ENCODE measurements around the gene FCSK. TPM values are rescaled to one million over a fixed set of nuclear protein-coding genes. Genes with fewer than 3 reads are reported as not detected.
"Not testable (repeated sequence)": the region's sequence is repeated elsewhere in the genome, so short reads cannot be mapped to it uniquely, and the experiment has no call there.

The FCSK gene
- total RNA-seq, 1 experiment from 2014 or later = 6.4 TPM

DNA sequence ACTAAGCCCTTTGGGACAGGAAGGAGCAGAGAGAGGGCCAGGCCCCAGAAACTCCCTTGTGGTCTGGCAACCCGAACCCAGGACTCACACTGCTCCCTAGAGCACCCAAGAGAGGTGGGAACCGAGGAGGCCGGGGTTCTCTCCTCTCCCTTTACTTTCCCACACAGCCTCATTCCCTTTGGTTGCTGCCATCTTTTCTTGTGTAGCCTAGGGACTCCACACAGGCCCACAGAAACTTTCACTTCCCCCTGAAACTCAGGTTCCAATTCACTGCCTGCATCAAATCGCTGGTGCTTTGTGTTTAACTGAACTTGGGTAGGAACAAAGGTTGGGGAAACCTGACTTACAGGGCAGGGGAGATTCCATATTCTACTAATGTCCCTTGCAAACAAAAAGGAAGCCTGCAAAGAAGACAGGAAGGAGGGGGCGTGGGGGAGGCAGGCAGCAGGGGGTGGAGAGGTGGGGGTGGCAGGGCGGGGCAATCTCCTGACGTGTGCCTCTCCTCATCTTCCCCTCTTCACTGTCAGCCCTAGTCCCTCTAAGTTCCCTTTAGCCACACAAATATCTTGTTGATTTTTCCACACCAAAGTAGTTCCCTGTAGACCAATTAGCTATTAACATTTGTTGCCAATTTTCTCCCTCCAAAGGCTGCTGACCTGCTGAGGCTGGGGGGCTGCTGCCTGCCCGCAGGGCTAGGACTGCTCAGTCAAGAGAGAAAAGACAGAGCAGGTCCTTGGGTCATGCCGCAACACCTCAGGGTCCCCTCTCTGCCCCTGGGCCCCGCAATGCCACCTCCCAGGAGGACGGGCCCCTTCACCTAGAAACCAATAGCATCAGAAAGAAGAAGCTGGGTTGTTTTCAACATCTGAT is 23.5 kb upstream of the FCSK start:
- no peak for DNase-seq (ENCODE audit: low read depth)

DNA sequence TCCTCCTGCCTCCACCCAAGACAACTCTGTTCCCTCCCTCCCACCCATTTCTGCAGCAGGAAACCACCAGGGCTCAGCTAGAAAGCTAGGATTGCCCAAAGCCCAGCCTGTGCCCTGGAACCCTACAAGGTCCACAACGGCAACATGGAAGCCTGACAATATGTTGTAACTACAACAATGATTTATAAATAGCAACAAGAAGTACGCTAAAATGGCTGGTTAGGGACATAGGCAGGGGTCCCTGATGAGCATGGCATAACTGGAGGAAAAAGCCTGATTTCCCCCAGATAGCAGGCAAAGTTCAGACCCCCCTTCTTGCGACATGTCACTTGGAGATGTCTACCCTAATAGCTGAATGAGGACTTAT is 22.1 kb upstream of the FCSK start:
- DNase-seq (ENCODE audit: low read depth) = no peak

DNA sequence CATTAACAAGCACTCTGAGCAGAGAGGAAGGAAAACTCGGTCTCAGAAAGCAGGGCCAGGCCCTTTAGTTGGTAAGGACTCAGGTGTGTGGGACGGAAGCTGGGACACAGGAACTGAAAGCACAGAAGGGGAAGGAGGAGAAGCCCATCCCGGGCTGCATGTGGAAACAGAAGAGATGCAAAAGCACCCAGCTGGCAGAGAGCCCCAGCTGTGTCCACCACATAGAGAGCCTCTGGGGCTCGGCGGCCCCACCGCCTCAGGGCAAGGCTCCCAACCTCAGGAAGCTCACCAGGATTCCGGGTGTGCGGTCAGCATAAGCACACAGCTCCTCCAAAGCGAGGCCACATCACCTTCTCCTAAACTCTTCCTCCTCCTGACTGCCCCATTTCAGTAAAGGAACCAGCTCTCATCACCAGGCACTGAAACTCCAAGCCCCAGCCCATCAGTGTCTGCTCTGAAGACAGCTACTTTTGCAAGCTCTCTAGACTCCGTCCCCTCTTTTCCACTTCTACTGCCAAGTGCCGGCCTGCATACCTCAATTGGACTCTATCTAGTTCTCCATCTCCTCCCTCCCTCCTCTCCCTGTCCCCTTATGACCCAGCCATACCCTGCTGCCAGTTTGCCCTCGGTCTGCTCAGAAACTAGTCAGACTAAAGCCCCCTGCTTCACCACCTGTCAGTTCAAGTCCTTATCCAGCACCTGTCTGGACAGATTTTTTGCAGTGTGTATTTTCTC is 21.5 kb upstream of the FCSK start:
- DNase-seq (ENCODE audit: low read depth) = peak; percentile 90

DNA sequence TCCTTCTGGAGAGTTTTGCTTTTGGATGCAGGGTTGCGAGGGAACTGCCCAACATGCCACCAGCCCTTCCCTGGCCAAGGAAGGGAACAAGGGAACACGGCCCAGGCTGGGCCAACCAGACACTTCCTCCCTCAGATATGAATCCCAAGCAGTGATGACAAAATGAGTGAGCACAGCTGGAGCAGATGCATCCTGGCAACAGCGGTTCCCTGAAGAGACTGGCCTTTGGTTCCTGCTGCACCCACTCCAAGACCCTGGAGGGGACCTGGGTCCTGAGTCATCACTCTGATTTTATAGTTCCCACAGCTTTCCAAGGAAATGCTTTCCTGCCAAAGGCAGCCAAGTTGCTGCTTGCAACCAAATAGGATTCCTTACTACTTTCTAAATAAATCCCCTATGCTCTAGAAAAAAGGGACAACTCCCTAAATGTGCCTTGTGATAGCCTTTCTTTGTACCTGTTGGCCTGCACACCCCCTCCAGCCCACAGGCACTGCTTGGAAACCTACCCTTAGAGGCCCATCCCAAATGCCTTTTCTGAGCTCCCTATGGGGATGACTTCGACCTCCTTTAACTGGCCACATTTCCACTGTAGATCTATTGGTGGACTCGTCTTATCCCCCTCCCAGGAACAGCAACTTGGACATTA is 20.8 kb upstream of the FCSK start:
- peak; percentile 97 for DNase-seq (ENCODE audit: low read depth)

DNA sequence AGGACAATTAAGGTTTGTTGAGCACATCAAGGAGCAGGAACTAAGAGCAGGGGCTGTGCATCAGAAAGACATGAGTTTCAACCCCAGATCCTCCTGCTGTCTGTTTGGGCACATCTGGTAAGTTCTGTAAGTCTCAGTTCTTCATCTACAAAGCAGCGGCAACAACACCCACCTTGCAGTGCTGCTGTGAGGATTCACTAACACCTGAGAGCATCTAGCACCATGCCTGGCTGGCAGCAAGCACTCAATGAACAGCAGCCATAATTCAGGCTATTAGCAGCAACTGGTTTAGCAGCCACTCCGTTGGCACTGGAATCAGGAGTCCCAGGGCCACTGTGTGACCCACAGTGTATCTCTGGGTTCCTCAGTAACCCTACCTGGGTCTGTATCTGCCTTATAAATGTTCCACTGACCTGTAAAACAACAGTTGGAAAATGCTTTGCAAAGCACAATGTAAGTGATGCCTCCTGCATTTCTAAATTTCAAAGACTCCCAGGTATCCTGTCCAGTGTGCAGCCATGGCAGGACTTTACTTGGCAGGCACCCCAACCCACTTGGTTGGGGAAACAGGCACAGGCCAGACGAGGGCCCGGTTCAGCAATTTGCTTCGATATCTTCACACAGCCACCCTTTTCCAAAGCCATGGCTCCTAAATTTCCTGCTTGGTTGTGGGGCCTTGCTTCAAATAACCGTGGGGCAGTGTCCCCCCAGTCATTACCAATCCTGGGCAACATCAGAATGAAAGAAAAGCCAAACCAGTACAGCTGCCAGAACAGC is 19.7 kb upstream of the FCSK start:
- DNase-seq (ENCODE audit: low read depth) = no peak

DNA sequence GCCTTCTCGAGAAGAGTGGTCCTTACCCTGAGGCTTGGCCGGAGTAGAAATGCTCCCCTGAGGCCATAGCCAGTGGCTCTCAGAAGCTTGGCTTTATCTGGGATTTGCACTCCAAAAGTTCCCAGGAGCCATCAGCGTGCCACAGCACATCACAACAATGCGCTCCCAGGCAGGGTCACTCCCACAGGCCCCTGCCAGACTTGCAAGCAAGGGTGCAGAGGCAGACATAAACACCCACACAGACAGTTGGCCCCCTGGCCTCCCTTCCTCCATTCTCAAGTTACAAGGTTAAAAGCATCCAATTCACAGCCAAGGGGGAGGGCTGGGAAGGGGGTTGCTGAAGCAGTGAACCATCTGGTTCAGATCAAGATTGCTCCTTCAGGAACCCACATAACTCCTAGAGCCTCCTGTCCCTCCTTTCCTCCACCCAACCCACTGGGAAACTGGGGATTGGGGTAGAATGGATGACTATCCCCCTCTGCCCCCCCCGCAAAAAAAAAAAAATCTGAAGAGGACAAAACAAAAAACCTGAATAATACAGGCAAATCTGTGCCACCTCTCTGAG is 17.3 kb upstream of the FCSK start:
- DNase-seq (ENCODE audit: low read depth) = peak; percentile 97

DNA sequence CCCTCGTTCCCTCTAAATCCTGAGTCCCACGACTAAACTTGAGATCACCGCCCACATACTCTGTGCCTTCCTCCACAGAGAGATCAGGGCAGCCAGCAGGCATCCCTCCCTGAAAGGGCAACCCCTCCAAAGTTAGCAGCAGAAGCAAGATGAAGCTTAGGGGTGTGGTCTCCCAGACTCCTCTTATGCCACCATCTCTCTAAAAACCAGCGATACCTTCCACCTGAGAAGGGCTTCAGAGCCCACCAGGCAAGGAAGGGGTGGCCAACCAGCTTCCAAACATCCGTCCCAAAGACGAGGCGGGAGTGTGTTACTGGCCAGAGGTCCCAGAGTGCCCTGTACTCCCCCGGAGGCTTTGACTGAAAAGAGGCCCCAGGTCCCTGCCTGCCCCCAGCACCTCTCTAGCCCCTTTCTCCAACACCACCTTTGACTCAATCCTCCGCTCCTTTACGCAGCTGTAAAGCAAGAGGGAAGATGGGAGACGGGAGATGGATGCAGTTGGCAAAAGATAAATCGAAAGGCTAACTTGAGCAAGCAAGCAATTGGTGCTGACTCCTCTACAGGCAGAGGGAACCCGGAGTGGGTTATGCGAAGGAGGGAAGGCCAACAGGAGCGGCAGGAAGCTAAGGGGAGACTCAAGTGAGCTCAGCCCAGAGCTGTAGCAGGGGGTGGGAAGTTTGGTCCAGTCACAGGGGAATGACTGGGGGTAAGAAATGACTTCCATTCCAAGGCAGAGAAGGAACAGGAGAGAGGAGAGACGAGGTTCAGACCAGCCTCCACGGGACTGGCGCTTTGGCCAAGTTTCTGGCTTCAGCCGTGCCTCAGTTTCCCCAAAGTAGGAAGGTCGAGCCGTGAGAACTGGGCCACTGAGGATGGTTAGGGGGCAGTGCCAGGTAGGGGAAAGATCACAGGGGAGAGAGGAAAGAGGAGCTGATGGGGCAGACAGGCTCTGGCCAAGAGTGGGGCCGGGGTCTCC is 16.5 kb upstream of the FCSK start:
- DNase-seq (ENCODE audit: low read depth) = peak; percentile 58

DNA sequence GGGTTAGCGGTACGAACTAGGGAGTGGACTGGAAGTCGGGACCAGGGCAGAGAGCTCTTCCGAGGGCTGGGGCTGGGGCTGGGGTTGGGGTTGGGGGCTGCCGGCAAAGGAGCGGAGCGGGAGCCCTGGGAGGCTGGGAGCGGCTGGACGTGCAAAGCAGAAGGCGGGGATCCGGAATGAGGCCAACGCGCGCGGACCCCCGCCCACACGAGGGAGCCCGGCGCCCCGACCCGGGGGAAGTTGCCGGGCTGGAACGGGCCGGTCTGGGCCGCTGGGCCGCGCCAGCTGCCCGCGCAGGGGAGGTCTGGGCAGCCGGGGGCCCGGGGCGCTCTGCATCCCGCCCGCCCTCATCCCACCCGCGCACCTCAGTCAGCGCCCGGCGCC is 15.8 kb upstream of the FCSK start:
- no peak for DNase-seq (ENCODE audit: low read depth)

DNA sequence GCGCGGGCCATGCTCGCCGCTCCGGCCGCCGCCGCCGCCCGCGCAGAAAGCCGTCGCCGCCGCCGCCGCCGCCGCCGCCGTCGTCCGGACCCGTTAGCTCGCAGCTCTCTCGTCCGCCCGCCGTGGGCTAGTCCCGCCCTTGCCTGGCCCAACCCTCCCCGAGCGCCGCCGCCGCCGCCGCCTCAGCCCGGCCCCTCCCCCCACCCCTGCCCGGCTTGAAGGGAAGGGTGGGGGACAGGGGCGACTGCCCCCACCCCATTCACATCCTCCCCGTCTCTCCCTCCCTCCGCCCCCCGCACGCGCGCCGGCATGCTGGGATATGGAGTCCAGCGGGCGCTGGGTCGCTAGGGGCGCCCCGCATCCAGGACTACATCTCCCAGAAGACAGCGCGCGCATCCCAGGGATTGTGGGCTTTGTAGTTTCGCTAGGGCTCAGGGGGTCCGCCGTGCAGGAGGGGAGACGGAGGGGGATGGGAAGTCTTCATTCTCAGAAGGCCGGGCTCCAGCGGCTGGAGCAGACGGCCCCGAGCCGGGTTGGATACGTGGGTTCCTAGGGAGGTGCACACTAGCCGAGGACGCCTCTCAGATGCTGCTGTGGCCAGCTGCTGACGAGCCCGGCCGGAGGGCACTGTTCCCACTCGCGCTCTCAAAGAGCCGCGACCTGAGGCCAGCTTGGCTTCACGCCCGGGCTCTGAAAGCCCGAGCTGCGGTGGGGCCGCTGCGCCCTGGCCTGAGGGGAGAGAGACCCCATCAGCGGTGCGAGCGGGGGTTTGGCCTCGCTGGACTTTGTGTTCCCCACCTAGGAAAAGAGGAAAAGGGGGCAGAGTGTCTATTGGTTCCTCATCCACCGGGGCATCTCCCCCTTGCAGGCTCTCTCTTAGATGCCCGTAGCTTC is 15.2 kb upstream of the FCSK start, which contains the start of gene ST3GAL2:
Gene ST3GAL2 (minus strand): TSS at position 132 of the 894 bp plus-strand sequence. CDS start 40,570 bp downstream, outside the sequence.
- peak; percentile 93 for DNase-seq (ENCODE audit: low read depth)

DNA sequence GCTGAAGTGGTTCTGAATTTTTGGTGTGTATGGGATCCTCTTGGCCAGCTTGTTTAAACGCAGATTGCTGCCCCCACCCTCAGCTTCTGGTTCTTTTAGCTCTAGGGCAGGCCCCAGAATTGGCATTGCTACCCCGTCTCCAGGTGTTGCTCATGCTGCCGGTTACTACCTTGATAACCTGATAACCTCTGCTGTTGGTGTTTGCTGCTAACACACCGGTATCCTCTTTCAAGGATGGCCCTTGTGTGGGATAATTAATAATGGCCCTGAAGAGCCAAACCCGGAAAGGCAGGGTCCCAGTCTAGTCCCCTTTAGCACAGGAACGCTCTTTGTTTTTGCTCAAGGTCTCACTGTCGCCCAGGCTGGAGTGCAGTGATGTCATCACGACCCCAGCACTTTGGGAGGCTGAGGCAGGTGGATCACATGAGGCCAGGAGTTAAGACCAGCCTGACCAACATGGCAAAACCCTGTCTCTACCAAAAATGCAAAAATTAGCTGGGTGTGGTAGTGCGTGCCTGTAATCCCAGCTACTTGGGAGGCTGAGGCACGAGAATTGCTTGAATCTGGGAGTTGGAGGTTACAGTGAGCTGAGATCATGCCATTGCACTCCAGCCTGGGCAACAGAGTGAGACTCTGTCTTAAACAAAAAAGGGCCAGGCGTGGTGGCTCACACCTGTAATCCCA is 14.2 kb upstream of the FCSK start:
- DNase-seq (ENCODE audit: low read depth) = no peak

DNA sequence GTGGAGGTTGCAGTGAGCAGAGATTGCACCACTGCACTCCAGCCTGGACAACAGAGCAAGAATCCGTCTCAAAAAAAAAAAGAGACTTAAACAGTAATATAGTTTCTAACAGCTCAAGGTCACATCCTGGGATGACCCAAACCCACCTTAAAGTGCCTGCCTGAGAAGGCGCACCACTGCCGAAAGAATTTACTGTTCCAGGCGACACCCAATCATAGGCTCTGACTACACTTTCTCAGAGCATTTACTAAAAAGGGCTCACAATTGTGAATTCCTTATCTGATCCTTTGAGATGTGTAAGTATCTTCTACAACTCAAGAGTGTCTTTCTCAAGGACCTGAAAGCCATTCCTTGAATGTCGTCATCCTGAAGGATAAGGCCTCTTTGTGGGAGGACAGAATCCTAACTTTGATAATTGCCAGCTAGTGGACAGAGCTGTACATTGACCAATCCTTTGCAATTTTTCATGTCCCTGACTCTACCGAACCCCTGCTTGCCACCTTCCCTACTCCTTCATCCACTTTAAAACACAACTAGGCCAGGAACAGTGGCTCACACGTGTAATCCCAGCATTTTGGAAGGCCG is 12.9 kb upstream of the FCSK start:
- DNase-seq (ENCODE audit: low read depth) = no peak

DNA sequence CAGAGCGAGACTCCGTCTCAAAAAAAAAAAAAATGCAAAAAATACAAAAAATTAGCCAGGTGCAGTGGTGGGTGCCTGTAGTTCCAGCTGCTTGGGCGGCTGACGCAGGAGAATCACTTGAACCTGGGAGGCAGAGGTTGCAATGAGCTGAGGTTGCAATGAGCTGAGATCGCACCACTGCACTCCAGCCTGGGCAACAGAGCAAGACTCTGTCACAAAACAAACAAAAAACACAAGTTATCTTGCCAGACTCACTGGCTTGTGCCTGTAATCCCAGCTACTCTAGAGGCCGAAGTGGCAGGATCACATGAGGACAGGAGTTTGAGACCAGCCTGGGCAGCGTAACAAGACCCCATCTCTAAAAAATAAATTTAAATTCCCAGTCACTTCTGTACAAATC is 12.1 kb upstream of the FCSK start:
- DNase-seq (ENCODE audit: low read depth) = no peak

DNA sequence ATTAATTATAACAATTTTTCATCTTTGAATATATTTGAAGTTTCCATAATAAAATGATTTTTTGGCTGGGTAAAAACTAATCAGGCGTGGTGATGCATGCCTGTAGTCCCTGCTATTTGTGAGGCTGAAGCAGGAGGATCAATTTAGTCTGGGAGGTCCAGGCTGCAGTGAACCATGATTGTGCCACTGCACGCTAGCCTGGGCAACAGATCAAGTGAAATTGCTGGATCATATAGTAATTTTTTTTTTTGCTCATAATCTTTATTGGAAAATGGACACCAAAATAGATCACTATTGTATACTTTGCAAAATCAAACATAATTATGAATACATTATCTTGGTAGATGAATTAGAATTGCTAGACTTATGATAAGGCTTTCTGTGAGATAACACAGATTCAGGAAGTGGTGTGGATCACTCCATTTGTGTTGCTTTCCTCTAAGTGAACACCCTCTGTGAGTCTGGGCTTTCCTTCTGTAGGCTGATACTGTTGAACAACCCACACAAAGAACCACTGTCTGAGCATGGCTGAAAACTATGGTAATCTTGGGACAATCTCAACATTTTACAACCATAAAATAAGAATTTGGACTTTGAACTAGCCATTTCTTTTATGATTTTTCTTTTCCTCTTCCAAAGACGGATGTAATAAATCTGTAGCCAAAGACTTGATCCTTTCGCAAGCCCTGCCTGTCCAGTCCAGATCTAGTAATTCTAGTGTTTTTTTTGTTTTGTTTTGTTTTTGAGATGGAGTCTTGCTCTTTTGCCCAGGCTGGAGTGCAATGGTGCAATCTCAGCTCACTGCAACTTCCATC is 9.9 kb upstream of the FCSK start:
- DNase-seq (ENCODE audit: low read depth) = no peak

DNA sequence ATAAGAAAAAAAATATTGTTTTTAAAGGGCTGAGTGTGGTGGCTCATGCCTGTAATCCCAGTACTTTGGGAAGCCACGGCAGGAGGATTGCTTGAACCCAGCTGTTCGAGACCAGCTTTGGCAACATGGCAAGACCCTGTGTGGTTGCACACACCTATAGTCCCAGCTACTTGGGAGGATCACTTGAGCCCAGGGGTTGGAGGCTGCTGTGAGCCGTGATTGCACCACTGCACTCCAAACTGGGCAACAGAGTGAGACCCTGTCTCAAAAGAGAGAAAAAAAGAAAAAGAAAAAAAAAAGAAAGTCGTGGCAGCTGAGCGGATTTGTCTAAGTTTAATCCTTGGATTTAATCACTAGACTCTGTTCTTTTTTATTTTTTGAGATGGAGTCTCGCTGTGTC is 6.3 kb upstream of the FCSK start:
- no peak for DNase-seq (ENCODE audit: low read depth)

DNA sequence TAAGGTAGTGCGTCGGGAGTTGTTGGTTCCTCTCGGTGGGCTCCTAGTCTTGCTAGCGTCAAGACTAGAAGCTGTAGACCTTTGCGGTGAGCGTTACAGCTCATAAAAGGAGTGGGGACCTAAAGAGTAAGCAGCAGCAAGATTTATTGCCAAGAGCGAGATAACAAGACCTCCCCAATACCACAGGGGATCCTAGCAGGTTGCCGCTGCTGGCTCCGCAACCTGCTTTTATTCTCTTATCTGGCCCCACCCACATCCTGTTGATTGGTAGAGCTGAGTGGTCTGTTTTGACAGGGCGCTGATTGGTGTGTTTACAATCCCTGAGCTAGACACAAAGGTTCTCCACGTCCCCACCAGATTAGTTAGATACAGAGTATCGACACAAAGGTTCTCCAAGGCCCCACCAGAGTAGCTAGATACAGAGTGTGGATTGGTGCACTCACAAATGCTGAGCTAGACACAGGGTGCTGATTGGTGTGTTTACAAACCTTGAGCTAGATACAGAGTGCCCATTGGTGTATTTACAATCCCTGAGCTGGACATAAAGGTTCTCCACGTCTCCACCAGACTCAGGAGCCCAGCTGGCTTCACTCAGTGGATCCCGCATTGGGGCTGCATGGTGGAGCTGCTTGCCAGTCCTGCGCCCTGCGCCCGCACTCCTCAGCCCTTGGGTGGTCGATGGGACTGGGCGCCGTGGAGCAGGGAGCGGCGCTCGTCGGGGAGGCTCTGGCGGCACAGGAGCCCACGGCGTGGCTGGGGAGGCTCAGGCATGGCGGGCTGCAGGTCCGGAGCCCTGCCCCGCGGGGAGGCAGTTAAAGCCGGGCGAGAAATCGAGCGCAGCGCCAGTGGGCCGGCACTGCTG is 4.0 kb upstream of the FCSK start:
- not testable (repeated sequence) for DNase-seq (ENCODE audit: low read depth)

DNA sequence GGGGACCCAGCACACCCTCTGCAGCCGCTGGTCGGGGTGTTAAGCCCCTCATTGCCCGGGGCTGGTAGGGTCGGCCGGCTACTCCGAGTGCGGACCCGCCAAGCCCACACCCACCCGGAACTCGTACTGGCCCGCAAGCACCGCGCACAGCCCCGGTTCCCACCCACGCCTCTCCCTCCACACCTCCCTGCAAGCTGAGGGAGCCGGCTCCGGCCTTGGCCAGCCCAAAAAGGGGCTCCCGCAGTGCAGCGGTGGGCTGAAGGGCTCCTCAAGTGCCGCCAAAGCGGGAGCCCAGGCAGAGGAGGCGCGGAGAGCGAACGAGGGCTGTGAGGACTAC is 3.4 kb upstream of the FCSK start:
- DNase-seq (ENCODE audit: low read depth) = not testable (repeated sequence)

All from RPMI7951 (cell line).